ENCODE data around the gene TBX4.

DNA sequence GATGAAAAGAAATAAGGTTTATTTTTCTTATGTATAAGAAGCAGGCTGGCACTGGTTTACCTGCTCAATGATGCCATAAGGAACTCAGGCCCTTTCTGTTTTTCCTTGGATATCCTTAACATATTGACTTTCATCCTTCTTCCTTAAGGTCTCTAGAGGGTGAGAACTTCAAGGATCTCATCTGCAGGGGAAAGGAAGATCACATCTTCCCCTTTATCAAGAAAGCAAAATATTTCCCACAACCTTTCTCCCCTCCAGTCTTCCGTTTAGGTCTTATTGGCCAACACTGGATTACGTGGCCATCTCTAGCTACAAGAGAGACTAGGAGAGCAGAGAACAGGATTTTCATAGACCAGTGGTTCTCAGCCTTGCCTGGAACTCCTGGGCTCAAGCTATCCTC lies 4.2 kb upstream of the TBX4 start:
- TF ChIP-seq, protein P1, sequence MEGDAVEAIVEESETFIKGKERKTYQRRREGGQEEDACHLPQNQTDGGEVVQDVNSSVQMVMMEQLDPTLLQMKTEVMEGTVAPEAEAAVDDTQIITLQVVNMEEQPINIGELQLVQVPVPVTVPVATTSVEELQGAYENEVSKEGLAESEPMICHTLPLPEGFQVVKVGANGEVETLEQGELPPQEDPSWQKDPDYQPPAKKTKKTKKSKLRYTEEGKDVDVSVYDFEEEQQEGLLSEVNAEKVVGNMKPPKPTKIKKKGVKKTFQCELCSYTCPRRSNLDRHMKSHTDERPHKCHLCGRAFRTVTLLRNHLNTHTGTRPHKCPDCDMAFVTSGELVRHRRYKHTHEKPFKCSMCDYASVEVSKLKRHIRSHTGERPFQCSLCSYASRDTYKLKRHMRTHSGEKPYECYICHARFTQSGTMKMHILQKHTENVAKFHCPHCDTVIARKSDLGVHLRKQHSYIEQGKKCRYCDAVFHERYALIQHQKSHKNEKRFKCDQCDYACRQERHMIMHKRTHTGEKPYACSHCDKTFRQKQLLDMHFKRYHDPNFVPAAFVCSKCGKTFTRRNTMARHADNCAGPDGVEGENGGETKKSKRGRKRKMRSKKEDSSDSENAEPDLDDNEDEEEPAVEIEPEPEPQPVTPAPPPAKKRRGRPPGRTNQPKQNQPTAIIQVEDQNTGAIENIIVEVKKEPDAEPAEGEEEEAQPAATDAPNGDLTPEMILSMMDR (IDR thresholded peaks at IDR 0.05) = no peak
- TF ChIP-seq POLR2A (IDR thresholded peaks at IDR 0.05) = no peak
- TF ChIP-seq POLR2AphosphoS5 (IDR thresholded peaks at IDR 0.05) = no peak

Data from breast epithelium (tissue), 3 donors.